GM18870 (cell line): ENCODE measurements around the gene MMP20.

ENCODE experiments used
- ATAC-seq: cut with Tn5 transposase; IDR thresholded peaks from one replicate; pipeline ENCODE4 v1.9.1; 2021; ENCODE audit warnings: moderate library complexity; ENCODE audit not compliant: unreplicated experiment

Gene MMP20

DNA sequence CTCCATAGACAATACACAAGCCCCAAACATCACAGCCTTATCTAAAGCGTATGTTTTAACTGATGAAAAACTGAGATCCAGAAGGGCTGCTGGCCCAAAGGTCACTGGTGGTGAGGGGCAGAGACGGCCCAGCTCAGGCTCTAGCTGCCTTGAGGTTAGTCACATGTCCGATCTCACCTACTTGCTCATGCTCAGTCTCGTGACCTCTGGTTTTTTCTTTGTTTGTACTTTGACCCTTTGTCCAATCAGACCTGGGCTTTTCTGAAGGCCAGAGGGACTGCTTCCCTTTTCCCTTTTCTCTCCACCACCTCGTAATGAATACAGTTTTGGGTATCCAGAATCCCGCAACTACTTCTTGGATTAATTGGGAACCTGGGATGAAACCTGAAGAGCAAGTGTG, 28.6 kb downstream of the MMP20 start:
- ATAC-seq = no peak

DNA sequence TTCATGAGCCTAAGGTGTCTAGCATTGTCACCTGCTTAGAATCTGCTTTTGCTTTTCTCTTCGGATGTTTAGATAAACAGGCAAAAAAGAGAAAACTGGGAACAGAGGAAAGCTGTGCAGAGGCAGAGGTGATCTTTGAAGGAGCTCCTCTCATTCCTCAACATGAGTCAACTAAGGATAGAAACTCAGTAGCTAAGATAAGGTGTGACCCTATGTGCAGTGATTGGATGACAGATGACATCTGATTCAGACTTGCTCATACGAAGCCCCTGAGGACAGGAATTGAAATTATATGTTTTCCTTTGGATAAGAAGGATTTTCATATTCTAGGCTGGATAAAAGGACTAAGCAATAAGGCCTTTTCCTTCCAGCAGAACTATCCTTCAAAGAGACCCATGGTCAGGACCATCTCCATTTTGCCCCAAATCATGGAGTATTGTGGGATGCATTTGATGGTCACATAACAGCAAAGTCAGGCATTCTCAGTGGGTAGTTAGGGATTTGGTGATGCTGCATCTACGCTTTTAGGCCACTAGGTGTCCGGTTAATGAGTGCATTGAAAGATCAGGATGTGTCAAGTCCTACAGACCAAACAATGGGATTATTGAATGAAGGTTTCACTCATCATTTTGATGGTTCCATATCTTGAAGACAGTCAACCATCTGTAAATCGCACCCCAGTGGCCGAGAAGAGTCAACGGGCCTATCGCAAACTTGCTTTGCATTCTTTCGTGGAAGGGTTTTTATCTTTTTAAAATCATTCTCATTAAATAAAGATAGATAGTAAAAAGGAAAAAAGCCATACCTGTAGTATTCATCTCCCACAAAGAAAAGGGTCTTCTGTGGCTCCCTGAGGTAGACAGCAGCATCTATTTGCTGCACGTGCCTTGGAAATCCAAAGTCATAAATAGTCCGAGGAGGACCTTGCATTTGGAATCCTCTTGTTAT, 32.2 kb downstream of the MMP20 start:
- ATAC-seq = peak; percentile 29

DNA sequence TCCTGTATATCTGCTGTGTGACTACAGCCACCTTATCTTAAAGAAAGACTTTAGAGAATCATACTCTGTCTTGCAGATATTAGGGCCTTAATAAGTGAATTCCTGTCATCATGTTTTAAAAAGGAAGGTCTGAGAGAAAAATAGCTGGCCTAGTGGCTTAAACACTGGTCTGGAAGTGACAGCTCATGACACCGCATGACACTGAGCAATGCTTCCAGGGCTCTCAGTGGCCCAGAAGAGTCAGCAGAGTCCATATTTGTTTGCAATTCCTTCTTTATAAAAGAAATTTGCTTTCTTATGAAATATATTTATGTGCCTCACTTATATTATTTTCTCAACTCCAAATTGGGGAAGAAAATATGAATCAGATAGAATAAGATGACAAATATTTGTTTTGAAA, 33.0 kb downstream of the MMP20 start:
- no peak for ATAC-seq

DNA sequence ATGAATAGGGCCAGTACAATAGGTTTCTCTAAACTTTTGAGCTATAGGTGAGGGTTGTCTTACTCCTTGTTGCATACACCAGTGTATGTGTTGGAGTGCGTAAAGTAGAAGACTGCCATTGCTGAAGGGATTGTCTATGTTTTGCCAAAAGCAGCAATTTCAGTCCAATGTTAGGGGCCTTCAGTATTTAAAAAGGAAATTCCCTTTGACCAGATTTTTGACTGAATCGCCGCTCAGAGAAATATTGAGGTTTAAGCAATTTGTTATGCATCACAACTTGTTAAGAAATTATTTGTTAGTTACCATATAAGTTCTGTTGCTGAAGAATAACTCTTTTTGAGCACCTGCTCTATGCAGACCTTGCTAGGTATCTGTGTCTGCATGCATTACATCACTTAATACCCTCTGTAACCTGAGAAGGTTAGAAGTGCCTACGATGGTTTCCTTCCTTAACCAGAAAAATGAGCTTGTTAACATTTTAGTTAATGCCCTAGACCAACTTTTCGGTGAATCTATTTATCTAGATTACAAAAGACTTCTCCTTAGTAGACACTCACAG, 33.9 kb downstream of the MMP20 start:
- no peak for ATAC-seq

DNA sequence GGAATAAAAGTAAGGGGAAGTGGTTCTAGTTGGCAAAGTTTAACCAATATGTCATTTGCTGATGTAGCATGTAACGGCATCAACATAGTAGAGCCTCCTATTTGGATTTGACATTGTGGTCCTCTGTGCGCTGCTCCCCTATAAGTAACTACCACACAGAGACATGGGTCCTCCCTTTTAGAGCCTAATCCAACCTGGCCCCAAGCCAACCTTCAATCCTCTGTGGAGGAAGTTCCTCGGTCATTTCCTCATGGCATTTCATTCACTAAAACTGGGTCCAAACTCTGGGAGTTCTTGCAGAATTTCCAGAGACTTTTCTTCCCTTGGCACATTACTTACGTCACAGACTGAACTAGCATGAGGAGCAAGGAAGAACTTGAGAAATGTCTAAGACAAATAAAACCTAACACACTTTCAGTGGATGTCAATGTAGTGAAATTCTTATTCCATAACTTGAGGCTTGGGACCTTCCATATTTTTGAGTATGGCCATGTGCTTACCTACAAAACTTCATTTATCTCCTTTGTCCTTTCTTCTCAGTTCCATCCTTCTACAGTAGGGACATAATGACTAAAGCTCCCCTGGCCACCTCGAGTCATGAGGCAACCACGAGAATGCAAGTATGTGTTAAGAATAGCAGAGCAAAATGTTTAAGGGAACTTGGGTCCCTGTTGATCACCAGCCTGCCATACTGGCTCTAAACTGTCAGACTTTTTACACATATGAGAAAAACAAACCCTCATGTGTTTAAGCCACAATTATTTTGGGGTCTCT, 34.7 kb downstream of the MMP20 start:
- no peak for ATAC-seq

DNA sequence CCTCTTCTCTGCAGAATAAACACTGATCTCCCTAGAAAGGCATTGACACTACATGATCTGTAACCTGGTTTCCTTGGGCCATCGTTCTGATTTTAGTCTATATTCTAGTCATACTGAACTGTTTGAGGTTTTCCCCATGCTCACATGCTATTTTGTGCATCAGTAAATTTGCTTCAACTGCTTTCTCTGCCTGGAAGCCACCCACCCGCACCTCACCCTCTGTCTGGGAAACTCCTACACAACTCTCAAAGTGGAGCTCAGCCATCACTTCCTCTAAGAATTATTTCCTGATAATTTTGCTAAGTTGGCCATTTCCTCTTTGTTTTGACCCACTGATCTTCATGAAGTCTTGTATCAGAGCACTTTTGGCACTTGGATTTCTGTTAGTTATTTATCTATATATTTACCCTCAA, 36.1 kb downstream of the MMP20 start:
- ATAC-seq = peak; percentile 81

DNA sequence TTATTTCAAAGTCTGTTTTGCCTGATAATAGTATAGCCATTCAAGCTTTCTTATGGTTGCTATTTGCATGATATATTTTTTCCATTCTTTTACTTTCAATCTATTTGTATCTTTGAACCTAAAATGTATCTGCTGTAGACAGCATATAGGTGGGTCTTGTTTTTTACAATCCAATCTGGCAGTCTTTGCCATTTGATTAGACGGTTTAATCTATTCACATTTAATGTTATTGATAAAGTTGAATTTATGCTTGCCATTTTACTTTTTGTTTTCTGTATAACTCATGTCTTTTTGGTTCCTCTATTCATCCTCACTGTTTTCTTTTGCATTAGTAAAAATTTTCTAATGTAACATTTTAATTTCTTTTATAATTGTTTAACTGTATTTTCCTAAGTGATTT, 37.4 kb downstream of the MMP20 start:
- no peak for ATAC-seq

DNA sequence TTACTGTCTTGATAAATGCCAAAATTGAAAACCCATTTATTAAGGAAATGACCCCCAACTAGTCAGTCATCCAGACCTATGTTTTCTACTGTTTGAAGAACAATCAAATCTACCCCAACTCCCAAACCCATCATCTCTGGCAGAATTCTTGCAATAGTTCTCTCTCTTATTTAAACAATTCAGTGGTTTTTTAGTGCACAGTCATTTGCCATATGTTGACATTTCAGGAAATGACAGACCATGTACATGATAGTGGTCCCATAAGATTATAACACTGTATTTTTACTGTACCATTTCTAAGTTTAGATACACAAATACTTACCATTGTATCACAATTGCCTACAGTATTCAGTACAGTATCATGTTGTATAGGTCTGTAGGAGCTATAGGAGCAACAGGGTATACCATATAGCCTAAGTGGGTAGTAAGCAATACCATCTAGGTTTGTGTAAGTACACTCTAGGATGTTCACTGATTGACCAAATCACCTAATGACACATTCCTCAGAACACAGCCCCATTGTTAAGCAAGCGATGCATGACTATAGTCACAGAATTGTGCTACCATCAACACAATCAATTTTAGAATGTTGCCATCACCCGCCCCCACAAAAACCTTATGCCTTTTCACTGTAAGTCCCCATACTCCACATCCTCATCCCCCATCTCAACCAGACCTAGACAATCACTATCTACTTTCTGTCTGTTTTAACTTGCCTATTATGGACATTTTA, 41.8 kb downstream of the MMP20 start:
- ATAC-seq = no peak

DNA sequence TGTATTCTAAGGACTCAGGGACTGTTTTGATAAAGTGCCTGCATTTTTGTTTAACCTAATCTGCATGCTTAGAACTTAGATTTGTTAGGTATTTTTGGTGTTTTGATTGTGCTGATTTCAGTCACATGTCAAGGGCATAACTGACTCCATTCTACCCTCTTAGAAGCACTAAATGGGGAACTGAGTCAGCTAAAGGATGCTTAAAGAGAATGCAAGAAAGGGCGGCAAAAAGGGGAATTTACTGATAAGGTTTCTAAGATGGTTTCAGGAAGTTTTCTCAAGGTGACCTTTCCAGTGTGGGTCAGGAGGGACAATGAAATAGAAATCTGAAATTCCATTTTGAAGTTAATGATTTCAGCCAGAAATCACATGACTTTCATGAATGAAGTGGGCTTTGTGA, 43.0 kb downstream of the MMP20 start:
- no peak for ATAC-seq

DNA sequence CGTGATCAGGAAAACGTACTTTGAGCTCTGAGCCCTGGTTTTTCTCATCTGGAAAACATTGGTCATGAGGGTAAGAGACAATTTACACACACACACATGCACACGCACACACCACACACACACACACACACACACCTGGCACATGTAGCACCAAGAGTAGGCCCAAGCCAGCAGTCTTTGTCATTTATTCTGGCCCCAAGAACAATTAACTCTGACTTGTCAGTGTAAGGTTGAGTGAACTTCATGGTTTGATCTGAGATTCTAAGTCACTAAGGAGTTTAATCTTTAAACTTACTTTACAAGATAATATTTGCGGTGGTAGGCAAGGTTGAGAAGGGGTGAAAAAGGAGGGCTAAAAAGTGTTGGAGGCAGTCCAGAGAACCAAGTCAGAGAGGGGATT, 44.1 kb downstream of the MMP20 start:
- ATAC-seq = no peak

DNA sequence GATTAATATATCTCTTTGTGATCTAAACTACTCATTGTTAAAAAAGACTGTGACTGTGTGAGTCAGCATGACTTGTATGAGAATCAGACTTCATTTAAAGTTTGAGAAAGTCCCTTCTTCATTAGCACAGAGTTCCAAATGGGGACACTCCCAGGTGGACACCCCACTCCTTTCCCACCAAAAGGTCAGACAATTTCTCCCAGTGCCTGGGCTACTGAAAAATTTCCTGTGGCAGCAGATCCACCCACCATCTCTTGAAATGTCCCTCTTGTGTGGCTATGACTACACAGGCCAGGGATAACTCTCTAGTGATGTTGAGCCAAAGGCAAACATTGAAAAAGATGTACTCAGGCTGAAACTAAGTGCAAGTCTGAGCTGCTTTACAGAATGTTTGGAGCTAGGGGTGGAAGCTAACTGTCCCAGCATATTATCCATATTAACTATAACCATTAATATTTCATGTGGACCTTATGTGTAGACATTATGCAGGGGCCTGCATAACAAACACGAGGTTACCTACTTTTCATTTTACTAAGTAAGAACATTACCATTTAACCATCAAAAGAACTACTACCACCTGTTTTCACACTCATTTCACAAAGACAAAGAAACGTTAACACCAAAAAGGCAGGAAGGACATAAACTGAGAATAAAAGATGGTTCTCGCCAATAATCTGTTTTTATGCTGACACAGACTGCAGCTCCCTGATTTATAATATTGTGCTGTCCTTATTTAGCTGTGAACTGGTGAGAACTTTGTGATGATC, 44.8 kb downstream of the MMP20 start:
- peak; percentile 47 for ATAC-seq

DNA sequence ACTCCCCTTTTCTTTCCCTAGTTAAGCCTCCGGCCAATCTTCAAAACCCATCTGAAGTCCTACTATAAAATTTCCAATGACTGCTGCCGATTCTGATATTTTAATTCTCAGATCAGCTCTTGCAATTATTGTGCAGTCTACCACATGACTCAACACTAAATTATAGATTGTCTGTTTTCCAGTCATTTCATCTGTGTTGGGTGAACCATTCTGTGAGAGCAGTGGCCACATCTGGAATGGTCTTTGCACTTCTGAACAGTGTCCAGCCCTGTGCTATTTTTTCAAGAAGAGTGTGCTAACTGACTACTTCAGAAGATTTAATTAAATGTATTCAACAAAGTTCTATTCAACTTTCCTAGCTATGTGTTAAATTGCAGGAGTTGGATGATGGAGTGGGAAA, 47.4 kb downstream of the MMP20 start:
- no peak for ATAC-seq

DNA sequence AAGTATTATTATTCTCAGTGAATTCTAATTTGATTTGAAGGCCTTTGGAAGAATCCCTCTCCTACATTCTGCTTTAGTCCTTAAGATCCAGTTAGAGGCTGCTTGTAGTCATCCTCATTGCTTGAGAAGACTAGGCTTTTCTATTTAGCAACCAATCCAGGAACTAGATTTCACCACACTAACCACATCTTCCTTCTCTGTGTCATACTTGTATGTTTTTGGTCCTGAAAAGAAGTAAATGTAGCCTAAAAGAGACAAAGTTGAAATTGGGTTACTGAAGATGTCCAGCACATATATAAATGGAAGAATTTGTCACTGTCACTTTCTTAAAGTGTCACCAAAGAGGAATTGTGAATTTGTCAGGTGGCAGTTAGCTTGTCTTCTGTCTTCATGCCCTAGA, 48.0 kb downstream of the MMP20 start:
- peak; percentile 55 for ATAC-seq

DNA sequence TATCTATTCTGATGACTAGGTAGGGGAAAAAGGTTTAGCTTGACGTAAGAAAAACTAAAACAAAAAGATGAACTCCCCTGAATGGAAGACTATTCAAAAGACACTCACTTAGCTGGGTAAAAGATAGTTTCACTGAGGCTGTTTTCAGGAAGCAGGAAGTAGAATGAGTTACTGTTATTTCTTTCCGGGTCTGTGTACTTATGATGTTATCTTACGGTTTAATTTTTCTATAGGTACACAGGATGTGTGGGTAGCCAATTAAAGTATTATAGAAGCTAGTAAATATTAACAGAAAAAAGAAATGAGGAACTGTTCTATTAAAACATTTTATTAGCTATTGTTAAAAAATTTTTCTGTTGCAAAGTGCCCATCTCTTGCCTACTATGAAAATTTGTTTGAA, 48.8 kb downstream of the MMP20 start:
- no peak for ATAC-seq

DNA sequence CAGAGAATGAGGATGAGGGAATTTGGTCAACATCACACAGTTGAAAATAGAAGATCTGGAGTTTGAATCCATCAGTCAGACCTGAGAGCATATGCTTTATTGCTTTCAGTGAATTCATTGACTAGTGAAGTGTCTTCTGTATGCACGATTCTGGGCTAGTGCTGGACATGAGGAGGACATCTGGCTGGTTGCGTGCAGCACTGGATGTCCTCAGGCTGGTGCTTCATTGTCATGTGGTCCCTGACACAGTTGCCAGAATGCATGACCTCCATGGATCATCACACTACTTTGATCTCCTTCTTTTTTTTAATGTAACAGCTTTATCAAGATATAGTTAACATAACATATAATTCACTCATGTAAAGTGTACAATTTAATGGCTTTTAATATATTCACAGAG, 50.1 kb downstream of the MMP20 start:
- no peak for ATAC-seq

DNA sequence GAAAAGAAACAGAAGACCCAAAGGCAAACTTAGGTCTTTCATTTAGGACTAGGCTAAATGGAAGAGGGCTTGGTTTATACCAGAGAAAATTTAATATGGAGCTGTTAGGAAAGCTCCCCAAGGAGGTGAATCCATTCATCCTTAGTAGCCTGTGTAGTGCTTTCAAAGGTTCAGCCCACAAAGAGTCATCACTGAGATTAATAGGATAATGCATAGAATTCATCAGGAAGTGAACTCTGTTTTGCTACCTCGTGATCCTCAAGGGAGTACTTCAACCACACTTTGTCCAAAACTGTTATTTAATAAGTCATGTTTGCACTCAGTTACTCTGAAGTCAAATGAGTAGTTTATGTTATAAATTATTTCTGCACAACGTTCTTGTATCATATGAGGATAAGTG, 51.3 kb downstream of the MMP20 start:
- no peak for ATAC-seq

DNA sequence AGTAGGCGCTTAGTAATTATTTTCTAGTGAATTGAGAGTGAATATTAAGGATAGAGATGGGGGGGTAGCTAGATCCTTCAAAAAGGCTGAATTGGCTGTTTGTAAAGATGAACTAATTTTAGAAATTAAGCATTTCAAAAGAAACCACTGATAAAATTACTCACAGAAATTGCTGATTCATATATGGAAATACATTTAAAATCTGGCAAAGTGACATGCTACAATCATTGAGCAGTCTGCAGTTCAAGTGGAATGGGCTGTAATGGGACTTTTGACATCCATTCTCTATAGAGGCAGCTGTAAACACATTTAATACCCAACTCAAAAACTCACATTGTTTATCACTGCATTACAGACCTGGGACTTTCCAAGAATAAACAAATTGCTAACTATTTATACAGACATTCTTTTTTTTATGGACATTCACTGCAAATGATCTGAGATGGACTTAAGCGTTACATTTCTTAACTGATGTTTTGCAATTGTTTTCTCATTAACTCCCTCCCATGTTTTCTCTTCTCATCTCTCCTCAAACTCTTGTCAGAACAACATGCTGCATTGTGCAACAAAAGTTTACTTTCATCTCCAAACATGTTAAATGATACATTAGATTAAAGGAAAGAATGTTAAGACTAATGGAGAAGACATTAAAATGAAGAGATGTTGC, 52.4 kb downstream of the MMP20 start:
- no peak for ATAC-seq

DNA sequence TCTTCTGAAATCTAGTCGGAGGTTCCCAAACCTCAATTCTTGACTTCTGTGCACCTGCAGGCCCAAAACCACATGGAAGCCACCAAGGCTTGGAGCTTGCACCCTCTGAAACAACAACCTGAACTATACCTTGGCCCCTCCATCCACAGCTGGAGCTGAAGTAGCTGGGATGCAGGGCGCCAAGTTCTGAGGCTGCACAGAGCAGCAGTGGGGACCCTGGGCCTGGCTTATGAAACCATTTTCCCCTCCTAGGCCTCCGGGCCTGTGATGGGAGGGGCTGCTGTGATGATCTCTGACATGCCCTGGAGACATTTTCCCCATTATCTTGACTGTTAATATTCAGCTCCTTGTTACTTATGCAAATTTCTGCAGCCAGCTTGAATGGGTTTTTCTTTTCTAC, 56.3 kb downstream of the MMP20 start:
- no peak for ATAC-seq

DNA sequence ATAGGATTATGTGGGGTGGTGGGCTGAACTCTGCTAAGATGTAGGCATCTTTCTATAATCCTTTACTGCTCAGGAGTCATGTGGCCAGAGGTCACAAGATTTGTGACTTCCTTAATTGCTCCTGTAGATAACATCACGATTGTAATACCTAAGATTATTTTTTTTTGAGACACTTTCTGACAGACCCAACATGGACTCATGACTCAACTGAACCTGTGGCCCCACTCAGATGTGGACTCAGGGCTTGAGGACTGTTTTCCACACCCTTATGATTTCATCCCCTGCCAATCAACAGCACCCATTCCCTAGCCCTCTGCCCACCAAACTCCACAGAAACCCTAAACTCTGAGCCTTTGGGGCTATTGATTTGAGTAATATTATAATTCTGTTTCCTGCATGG, 59.0 kb downstream of the MMP20 start:
- no peak for ATAC-seq

DNA sequence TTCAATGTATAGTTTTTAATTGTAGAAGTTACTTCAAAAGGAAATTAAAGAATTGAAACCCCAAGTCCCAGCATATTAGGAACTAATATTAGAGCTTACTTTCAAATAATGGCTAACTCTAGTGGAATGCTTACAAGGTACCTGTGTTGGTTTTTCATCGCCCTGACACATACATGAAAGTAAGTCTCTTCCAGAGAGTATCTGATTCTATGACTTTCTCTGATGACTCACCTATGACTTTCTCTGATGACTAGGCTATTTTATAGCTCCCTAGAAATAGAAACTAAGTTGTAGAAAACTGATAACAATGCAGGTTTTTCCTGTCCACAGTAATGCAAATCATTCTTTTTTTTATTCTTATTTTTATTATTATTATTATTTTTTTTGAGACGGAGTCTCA, 61.0 kb downstream of the MMP20 start:
- peak; percentile 70 for ATAC-seq
